WTC11 (cell line): ENCODE results near the gene CEP85L. TPM values are rescaled to one million over a fixed set of nuclear protein-coding genes. Genes with fewer than 3 reads are reported as not detected.

Experiments used
- ATAC-seq: fragments of 200-7000 bp; cut with Tn5 transposase; 2 replicates; pipeline ENCODE4 v1.10.0; 2021; ENCODE audit warnings: mild to moderate bottlenecking, moderate library complexity
- CTCF ChIA-PET: fragments of 300-600 bp; sonication (Branson Sonifier 250); formaldehyde crosslinking; loops from one replicate; lab custom pipeline; 2021; ENCODE audit warnings: antibody characterized with exemption; lab: Charles Lee
- POLR2A ChIA-PET: fragments of 350-600 bp; sonication (Branson Sonifier 250); formaldehyde crosslinking; loops from one replicate; lab custom pipeline; 2021; ENCODE audit warnings: antibody characterized with exemption; lab: Charles Lee
- DNase-seq: peaks from one replicate; pipeline ENCODE4 v3.0.0; 2021; ENCODE audit warnings: low spot score
- H3K27ac Mint-ChIP-seq: 2 replicates; pipeline ENCODE4 v1.8.0; 2021; ENCODE audit warnings: mixed read lengths
- H3K27me3 Mint-ChIP-seq: 2 replicates; pipeline ENCODE4 v1.8.0; 2021; ENCODE audit warnings: low read depth, mild to moderate bottlenecking, moderate library complexity, mixed read lengths
- H3K36me3 Mint-ChIP-seq: 2 replicates; pipeline ENCODE4 v1.8.0; 2021; ENCODE audit warnings: mixed read lengths
- H3K4me1 Mint-ChIP-seq: 2 replicates; pipeline ENCODE4 v1.8.0; 2022; ENCODE audit warnings: mixed read lengths
- H3K4me3 Mint-ChIP-seq: 2 replicates; pipeline ENCODE4 v1.8.0; 2021; ENCODE audit warnings: mild to moderate bottlenecking, moderate library complexity, mixed read lengths
- H3K9me3 Mint-ChIP-seq: 2 replicates; pipeline ENCODE4 v1.8.0; 2021; ENCODE audit warnings: mixed read lengths
- ATF1 ChIP-seq: sonication (generic); formaldehyde crosslinking; IDR thresholded peaks from 2 replicates; pipeline ENCODE4 v1.8.1; 2023; ENCODE audit warnings: mild to moderate bottlenecking, moderate library complexity, missing genetic modification reagents
- CBFB ChIP-seq: sonication (generic); formaldehyde crosslinking; IDR thresholded peaks from 2 replicates; pipeline ENCODE4 v1.8.1; 2022; ENCODE audit warnings: mild to moderate bottlenecking, low read depth, missing genetic modification reagents
- ELF4 ChIP-seq: sonication (generic); formaldehyde crosslinking; IDR thresholded peaks from 2 replicates; pipeline ENCODE4 v1.8.1; 2022; ENCODE audit warnings: low read depth, mild to moderate bottlenecking, moderate library complexity, missing genetic modification reagents
- ESRRA ChIP-seq: sonication (generic); formaldehyde crosslinking; IDR thresholded peaks from 2 replicates; pipeline ENCODE4 v1.8.1; 2022; ENCODE audit warnings: mild to moderate bottlenecking, missing genetic modification reagents, borderline replicate concordance
- FOXP1 ChIP-seq: sonication (generic); formaldehyde crosslinking; IDR thresholded peaks from 2 replicates; pipeline ENCODE4 v1.8.0; 2022; ENCODE audit warnings: missing genetic modification reagents, mild to moderate bottlenecking, moderate library complexity, borderline replicate concordance
- MLX ChIP-seq: sonication (generic); formaldehyde crosslinking; IDR thresholded peaks from 2 replicates; pipeline ENCODE4 v1.8.1; 2023; ENCODE audit warnings: mild to moderate bottlenecking, missing genetic modification reagents, moderate library complexity
- NFATC4 ChIP-seq: fragments of 250-450 bp; sonication (Bioruptor Pico); IDR thresholded peaks from 2 replicates; pipeline ENCODE4 v1.9.0; 2021; ENCODE audit warnings: mild to moderate bottlenecking
- NFE2L1 ChIP-seq: sonication (generic); formaldehyde crosslinking; IDR thresholded peaks from 2 replicates; pipeline ENCODE4 v1.8.1; 2023; ENCODE audit warnings: missing genetic modification reagents
- NR2C2 ChIP-seq: sonication (generic); formaldehyde crosslinking; IDR thresholded peaks from 2 replicates; pipeline ENCODE4 v1.8.0; 2022; ENCODE audit warnings: mild to moderate bottlenecking, missing genetic modification reagents
- SMAD4 ChIP-seq: sonication (generic); formaldehyde crosslinking; IDR thresholded peaks from 2 replicates; pipeline ENCODE4 v1.8.0; 2022; ENCODE audit warnings: mild to moderate bottlenecking, missing genetic modification reagents
- TEAD4 ChIP-seq: sonication (generic); formaldehyde crosslinking; IDR thresholded peaks from 2 replicates; pipeline ENCODE4 v1.8.0; 2022; ENCODE audit warnings: mild to moderate bottlenecking, missing genetic modification reagents
- TP53 ChIP-seq: sonication (generic); formaldehyde crosslinking; IDR thresholded peaks from 2 replicates; pipeline ENCODE4 v1.8.1; 2023; ENCODE audit warnings: mild to moderate bottlenecking, missing genetic modification reagents
- ZMAT4 ChIP-seq: fragments of 250-450 bp; sonication (Bioruptor Pico); IDR thresholded peaks from 2 replicates; pipeline ENCODE4 v1.9.0; 2021; ENCODE audit warnings: mild to moderate bottlenecking
- ZNF121 ChIP-seq: sonication (generic); formaldehyde crosslinking; IDR thresholded peaks from 2 replicates; pipeline ENCODE4 v1.8.0; 2023; ENCODE audit warnings: missing genetic modification reagents
- ZNF138 ChIP-seq: sonication (generic); formaldehyde crosslinking; conservative IDR thresholded peaks from 2 replicates; pipeline ENCODE4 v1.8.1; 2022; ENCODE audit warnings: mild to moderate bottlenecking, moderate library complexity, missing genetic modification reagents
- ZNF416 ChIP-seq: fragments of 250-450 bp; sonication (Bioruptor Pico); IDR thresholded peaks from 2 replicates; pipeline ENCODE4 v1.9.0; 2021; ENCODE audit warnings: mild to moderate bottlenecking, inconsistent platforms
- ZNF671 ChIP-seq: fragments of 250-450 bp; sonication (Bioruptor Pico); IDR thresholded peaks from 2 replicates; pipeline ENCODE4 v1.8.0; 2021; ENCODE audit warnings: mild to moderate bottlenecking
- total RNA-seq: library from RNA; stranded (reverse); gene quantifications from 3 replicates; pipeline ENCODE4 v1.2.3, GENCODE V29; 2021
- TF ChIP-seq, protein P1 (sequence below): fragments of 200-600 bp; IDR thresholded peaks from 2 replicates; pipeline ENCODE4 v1.8.0; 2022; ENCODE audit warnings: antibody characterized with exemption
- TF ChIP-seq, protein P2 (sequence below): sonication (generic); formaldehyde crosslinking; IDR thresholded peaks from 2 replicates; pipeline ENCODE4 v1.8.0; 2023; ENCODE audit warnings: missing genetic modification reagents, mild to moderate bottlenecking, borderline replicate concordance
- TF ChIP-seq, protein P3 (sequence below): sonication (generic); formaldehyde crosslinking; IDR thresholded peaks from 2 replicates; pipeline ENCODE4 v1.8.1; 2023; ENCODE audit warnings: mild to moderate bottlenecking, missing genetic modification reagents, borderline replicate concordance

The CEP85L gene
- total RNA-seq, 1 experiment from 2014 or later, result 32.5 TPM

DNA sequence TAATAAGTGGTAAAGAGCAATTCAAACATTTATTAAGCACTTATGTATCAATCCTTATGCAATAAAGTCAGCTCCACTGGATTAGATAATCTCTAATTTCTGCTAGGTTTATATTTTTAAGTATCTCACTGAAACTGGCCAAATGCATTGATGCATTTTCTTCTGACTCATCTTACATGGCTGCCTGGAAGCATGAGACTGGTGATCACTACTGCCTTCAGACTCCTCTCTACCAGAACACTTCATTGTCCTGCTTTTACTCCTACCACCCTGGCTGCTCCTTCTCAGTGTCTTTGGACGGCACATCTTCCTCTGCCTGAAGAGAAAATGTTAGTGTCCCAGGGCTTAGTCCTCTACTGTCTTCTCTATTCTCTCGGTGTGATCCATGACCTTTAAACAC, 7.4 kb downstream of the CEP85L start:
- CTCF ChIA-PET, result no interaction called here
- ATAC-seq, result no peak
- DNase-seq, result no peak
- POLR2A ChIA-PET, result no interaction called here
- H3K36me3 Mint-ChIP-seq, result no peaks in the 10 kb centered on the region
- no peak overlapping the region for H3K4me3 Mint-ChIP-seq
- no peaks in the 10 kb centered on the region for H3K9me3 Mint-ChIP-seq
- TF ChIP-seq ZMAT4, result no peak
- TF ChIP-seq TP53, result no peak
- no peak for TF ChIP-seq FOXP1 (CRISPR knock-in tag)
- no peak for TF ChIP-seq ATF1 (CRISPR knock-in tag)
- no peak for TF ChIP-seq NR2C2 (CRISPR knock-in tag)
- no peak for TF ChIP-seq SMAD4 (CRISPR knock-in tag)
- TF ChIP-seq, protein P1, sequence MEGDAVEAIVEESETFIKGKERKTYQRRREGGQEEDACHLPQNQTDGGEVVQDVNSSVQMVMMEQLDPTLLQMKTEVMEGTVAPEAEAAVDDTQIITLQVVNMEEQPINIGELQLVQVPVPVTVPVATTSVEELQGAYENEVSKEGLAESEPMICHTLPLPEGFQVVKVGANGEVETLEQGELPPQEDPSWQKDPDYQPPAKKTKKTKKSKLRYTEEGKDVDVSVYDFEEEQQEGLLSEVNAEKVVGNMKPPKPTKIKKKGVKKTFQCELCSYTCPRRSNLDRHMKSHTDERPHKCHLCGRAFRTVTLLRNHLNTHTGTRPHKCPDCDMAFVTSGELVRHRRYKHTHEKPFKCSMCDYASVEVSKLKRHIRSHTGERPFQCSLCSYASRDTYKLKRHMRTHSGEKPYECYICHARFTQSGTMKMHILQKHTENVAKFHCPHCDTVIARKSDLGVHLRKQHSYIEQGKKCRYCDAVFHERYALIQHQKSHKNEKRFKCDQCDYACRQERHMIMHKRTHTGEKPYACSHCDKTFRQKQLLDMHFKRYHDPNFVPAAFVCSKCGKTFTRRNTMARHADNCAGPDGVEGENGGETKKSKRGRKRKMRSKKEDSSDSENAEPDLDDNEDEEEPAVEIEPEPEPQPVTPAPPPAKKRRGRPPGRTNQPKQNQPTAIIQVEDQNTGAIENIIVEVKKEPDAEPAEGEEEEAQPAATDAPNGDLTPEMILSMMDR, result no peak
- no peak for TF ChIP-seq ESRRA (CRISPR knock-in tag)
- no peak for TF ChIP-seq MLX (CRISPR knock-in tag)
- TF ChIP-seq TEAD4, result no peak
- no peak for TF ChIP-seq NFE2L1 (CRISPR knock-in tag)
- TF ChIP-seq, protein P2, sequence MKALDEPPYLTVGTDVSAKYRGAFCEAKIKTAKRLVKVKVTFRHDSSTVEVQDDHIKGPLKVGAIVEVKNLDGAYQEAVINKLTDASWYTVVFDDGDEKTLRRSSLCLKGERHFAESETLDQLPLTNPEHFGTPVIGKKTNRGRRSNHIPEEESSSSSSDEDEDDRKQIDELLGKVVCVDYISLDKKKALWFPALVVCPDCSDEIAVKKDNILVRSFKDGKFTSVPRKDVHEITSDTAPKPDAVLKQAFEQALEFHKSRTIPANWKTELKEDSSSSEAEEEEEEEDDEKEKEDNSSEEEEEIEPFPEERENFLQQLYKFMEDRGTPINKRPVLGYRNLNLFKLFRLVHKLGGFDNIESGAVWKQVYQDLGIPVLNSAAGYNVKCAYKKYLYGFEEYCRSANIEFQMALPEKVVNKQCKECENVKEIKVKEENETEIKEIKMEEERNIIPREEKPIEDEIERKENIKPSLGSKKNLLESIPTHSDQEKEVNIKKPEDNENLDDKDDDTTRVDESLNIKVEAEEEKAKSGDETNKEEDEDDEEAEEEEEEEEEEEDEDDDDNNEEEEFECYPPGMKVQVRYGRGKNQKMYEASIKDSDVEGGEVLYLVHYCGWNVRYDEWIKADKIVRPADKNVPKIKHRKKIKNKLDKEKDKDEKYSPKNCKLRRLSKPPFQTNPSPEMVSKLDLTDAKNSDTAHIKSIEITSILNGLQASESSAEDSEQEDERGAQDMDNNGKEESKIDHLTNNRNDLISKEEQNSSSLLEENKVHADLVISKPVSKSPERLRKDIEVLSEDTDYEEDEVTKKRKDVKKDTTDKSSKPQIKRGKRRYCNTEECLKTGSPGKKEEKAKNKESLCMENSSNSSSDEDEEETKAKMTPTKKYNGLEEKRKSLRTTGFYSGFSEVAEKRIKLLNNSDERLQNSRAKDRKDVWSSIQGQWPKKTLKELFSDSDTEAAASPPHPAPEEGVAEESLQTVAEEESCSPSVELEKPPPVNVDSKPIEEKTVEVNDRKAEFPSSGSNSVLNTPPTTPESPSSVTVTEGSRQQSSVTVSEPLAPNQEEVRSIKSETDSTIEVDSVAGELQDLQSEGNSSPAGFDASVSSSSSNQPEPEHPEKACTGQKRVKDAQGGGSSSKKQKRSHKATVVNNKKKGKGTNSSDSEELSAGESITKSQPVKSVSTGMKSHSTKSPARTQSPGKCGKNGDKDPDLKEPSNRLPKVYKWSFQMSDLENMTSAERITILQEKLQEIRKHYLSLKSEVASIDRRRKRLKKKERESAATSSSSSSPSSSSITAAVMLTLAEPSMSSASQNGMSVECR (CRISPR knock-in tag), result no peak
- TF ChIP-seq, protein P3, sequence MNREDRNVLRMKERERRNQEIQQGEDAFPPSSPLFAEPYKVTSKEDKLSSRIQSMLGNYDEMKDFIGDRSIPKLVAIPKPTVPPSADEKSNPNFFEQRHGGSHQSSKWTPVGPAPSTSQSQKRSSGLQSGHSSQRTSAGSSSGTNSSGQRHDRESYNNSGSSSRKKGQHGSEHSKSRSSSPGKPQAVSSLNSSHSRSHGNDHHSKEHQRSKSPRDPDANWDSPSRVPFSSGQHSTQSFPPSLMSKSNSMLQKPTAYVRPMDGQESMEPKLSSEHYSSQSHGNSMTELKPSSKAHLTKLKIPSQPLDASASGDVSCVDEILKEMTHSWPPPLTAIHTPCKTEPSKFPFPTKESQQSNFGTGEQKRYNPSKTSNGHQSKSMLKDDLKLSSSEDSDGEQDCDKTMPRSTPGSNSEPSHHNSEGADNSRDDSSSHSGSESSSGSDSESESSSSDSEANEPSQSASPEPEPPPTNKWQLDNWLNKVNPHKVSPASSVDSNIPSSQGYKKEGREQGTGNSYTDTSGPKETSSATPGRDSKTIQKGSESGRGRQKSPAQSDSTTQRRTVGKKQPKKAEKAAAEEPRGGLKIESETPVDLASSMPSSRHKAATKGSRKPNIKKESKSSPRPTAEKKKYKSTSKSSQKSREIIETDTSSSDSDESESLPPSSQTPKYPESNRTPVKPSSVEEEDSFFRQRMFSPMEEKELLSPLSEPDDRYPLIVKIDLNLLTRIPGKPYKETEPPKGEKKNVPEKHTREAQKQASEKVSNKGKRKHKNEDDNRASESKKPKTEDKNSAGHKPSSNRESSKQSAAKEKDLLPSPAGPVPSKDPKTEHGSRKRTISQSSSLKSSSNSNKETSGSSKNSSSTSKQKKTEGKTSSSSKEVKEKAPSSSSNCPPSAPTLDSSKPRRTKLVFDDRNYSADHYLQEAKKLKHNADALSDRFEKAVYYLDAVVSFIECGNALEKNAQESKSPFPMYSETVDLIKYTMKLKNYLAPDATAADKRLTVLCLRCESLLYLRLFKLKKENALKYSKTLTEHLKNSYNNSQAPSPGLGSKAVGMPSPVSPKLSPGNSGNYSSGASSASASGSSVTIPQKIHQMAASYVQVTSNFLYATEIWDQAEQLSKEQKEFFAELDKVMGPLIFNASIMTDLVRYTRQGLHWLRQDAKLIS (CRISPR knock-in tag), result no peak
- no peak for TF ChIP-seq NFATC4 (CRISPR knock-in tag)
- no peaks in the 10 kb centered on the region for H3K27me3 Mint-ChIP-seq
- H3K27ac Mint-ChIP-seq, result peak overlapping the region; percentile 11; the same call in 1 of the 2 replicates
- H3K4me1 Mint-ChIP-seq, result peaks cover 13% of the 10 kb centered on the region

GRCh38 chr6:118641042-118641441, 10.3 kb downstream of the CEP85L start:
- no peak for DNase-seq
- Mint-ChIP-seq H3K36me3 (0 out of 2 replicates have a peak, but pooled peaks cover 5% of the 10 kb centered on the region), H3K27ac (no peak overlapping the region), H3K27me3 (no peaks in the 10 kb centered on the region), H3K4me3 (no peak overlapping the region), H3K4me1 (peaks cover 13% of the 10 kb centered on the region), H3K9me3 (peaks cover 11% of the 10 kb centered on the region)
- POLR2A ChIA-PET, result interaction anchor here (0.9 kb wide), 1 partner anchor 11 kb away, joined by 5 read pairs; the partner anchor contains the start of gene CEP85L
- CTCF ChIA-PET, result no interaction called here
- ATAC-seq, result no peak
- TF ChIP-seq CBFB (CRISPR knock-in tag) (no peak), ELF4 (CRISPR knock-in tag) (no peak), NR2C2 (CRISPR knock-in tag) (no peak), ZNF416 (CRISPR knock-in tag) (no peak), ZNF121 (no peak), TP53 (no peak), ZNF138 (CRISPR knock-in tag) (no peak), ZNF671 (no peak)
- TF ChIP-seq, protein P3 (CRISPR knock-in tag), result no peak
